Vagina (tissue), 2 donors: Measurements from ENCODE around the gene GNG7. TPM values are rescaled to one million over a fixed set of nuclear protein-coding genes. Genes with fewer than 3 reads are reported as not detected.

Experiments used
- DNase-seq, 2 donors: peaks; one replicate each; pipeline ENCODE4 v3.0.0-alpha.2; 2017; ENCODE audit errors: extremely low spot score in 2 of 2
- H3K27ac ChIP-seq: fragments of 200-600 bp; sonication (generic); one replicate; pipeline ENCODE4 v1.5.1; 2019
- H3K27me3 ChIP-seq: fragments of 200-600 bp; sonication (generic); one replicate; pipeline ENCODE4 v1.5.1; 2019
- H3K36me3 ChIP-seq, 2 donors: fragments of 200-600 bp; sonication (generic); one replicate each; pipeline ENCODE4 v1.5.1; 2017 to 2019
- H3K4me1 ChIP-seq: fragments of 200-600 bp; sonication (generic); one replicate; pipeline ENCODE4 v1.5.1; 2019
- H3K4me3 ChIP-seq, 2 donors: fragments of 200-600 bp; sonication (generic); 1 replicate in 1 of 2; 2 replicates in 1 of 2; pipeline ENCODE4 v1.5.1; 2016 to 2019
- H3K9me3 ChIP-seq: fragments of 200-600 bp; sonication (generic); one replicate; pipeline ENCODE4 v1.5.1; 2019
- POLR2A ChIP-seq, 2 donors: fragments of 450-650 bp; IDR thresholded peaks; one replicate each; pipeline ENCODE4 v1.6.1; 2017; ENCODE audit warnings: antibody characterized with exemption in 2 of 2, mild to moderate bottlenecking in 2 of 2, moderate library complexity in 2 of 2
- POLR2AphosphoS5 ChIP-seq, 2 donors: sonication (generic); formaldehyde crosslinking; IDR thresholded peaks; one replicate each; pipeline ENCODE4 v1.9.0; 2017; ENCODE audit warnings: antibody characterized with exemption in 2 of 2, mild to moderate bottlenecking in 2 of 2, low read depth in 1 of 2; ENCODE audit not compliant: insufficient read depth in 1 of 2
- intact Hi-C: fragments of 100-400 bp; cut with DNase I; formaldehyde crosslinking; loops from one replicate; pipeline ENCODE4 v1.15.1; 2023
- total RNA-seq: library from RNA; depleted of rRNA; stranded (reverse); fragments of >200 nt; gene quantifications from one replicate; pipeline ENCODE4 v1.2.3, GENCODE V29; 2016
- TF ChIP-seq, protein P1 (sequence below), 3 experiments: fragments of 450-650 bp in 2 of 3; fragments of 200-600 bp in 1 of 3; sonication (generic) in 1 of 3; IDR thresholded peaks; one replicate each; pipeline ENCODE4 v1.5.1; 2017 to 2019; ENCODE audit warnings: antibody characterized with exemption in 3 of 3, mild to moderate bottlenecking in 2 of 3, moderate library complexity in 2 of 3

Gene GNG7
- total RNA-seq, 1 donor from 2014 or later: 2.0 TPM

DNA sequence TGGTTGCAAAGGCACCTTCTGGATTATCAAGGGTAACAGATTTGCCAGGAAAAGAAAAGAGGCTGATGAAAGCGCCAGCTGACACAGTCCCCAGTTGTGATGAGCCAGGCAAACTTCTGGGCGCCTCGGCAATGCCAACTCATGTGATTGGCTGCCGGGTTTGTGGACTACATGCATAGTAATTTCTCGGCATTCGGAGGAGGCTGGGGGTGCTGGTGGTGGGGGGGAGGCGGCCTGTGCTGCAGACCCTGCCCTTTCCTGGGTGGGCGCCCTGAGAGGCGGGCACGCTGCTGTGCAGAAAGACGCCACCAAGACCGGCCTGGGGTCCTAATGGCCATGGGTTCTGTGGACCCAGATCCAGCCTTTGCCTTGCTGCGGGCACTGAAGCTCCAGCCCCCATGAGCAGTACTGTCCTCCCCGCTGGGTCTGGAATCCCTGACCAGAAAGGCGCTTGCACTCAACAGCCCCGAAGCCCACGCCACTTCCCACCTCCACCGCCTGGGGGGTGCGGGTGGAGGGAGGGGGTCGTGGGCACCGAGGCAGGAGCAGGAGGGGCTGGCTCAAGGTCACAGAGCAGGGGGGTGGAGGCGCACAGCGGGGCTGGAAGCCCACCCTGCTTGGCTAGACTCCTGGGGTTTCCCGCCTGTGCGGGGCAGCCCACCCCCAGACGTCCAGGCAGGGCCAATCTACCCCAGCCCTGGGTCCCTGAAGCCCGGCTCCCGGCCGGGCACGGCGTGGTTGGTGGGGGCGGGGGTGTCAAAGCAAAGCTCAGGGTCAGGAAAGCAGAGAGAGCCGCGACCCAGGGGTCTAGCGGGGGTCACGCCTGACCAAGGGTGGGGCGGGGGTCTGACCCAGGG, 17.7 kb upstream of the GNG7 start:
- peak overlapping the region; percentile 30 for H3K27ac ChIP-seq
- no peaks in the 10 kb centered on the region for H3K36me3 ChIP-seq
- peaks cover 37% of the 10 kb centered on the region for H3K4me1 ChIP-seq
- DNase-seq: no peak
- peaks cover 3% of the 10 kb centered on the region for H3K9me3 ChIP-seq
- peak overlapping the region; percentile 38 to 44 for H3K4me3 ChIP-seq
- no peaks in the 10 kb centered on the region for H3K27me3 ChIP-seq
- intact Hi-C loops: loop anchor here (5.0 kb wide), 1 partner anchor 53 kb away; no protein-coding TSS in a partner anchor
- TF ChIP-seq POLR2A (IDR thresholded peaks at IDR 0.05) (no peak), POLR2AphosphoS5 (IDR thresholded peaks at IDR 0.05; ENCODE audit: insufficient read depth in 1 of 2, low read depth in 1 of 2) (no peak)
- TF ChIP-seq, protein P1, sequence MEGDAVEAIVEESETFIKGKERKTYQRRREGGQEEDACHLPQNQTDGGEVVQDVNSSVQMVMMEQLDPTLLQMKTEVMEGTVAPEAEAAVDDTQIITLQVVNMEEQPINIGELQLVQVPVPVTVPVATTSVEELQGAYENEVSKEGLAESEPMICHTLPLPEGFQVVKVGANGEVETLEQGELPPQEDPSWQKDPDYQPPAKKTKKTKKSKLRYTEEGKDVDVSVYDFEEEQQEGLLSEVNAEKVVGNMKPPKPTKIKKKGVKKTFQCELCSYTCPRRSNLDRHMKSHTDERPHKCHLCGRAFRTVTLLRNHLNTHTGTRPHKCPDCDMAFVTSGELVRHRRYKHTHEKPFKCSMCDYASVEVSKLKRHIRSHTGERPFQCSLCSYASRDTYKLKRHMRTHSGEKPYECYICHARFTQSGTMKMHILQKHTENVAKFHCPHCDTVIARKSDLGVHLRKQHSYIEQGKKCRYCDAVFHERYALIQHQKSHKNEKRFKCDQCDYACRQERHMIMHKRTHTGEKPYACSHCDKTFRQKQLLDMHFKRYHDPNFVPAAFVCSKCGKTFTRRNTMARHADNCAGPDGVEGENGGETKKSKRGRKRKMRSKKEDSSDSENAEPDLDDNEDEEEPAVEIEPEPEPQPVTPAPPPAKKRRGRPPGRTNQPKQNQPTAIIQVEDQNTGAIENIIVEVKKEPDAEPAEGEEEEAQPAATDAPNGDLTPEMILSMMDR (IDR thresholded peaks at IDR 0.05): no peak

DNA sequence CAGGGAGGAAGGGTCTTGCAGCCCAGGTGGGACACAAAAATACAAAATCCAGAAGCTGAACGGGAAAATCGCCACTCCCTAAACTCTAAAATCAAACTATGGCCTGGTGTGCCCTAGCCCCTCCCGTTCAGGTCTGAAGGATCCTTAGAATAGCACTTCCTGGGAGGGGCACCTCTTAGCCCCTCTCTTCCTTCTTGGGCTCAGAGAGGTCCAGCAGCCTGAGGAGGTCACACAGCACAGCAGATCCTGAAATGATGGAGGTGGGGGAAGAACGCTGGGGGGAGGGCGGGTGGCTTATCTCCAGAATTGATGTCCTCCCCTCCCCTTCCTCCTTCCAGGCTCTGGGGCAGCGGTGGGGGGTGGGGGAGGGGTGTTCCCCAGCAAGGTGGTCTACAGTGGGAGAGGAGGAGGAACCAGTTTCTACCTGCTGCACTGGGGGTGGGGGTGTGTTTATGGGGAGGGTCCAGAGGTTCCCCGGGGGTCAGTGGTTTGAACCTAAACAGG, 16.8 kb upstream of the GNG7 start:
- no peak for DNase-seq
- Histone ChIP-seq H3K27me3 (no peaks in the 10 kb centered on the region), H3K9me3 (peaks cover 3% of the 10 kb centered on the region), H3K4me1 (peaks cover 37% of the 10 kb centered on the region), H3K36me3 (no peaks in the 10 kb centered on the region), H3K27ac (no peak overlapping the region), H3K4me3 (no peak overlapping the region)
- intact Hi-C loops: loop anchor here (5.0 kb wide), 1 partner anchor 52 kb away; no protein-coding TSS in a partner anchor
- TF ChIP-seq, protein P1 (IDR thresholded peaks at IDR 0.05): no peak
- TF ChIP-seq POLR2AphosphoS5 (IDR thresholded peaks at IDR 0.05; ENCODE audit: insufficient read depth in 1 of 2, low read depth in 1 of 2) (no peak), POLR2A (IDR thresholded peaks at IDR 0.05) (no peak)

DNA sequence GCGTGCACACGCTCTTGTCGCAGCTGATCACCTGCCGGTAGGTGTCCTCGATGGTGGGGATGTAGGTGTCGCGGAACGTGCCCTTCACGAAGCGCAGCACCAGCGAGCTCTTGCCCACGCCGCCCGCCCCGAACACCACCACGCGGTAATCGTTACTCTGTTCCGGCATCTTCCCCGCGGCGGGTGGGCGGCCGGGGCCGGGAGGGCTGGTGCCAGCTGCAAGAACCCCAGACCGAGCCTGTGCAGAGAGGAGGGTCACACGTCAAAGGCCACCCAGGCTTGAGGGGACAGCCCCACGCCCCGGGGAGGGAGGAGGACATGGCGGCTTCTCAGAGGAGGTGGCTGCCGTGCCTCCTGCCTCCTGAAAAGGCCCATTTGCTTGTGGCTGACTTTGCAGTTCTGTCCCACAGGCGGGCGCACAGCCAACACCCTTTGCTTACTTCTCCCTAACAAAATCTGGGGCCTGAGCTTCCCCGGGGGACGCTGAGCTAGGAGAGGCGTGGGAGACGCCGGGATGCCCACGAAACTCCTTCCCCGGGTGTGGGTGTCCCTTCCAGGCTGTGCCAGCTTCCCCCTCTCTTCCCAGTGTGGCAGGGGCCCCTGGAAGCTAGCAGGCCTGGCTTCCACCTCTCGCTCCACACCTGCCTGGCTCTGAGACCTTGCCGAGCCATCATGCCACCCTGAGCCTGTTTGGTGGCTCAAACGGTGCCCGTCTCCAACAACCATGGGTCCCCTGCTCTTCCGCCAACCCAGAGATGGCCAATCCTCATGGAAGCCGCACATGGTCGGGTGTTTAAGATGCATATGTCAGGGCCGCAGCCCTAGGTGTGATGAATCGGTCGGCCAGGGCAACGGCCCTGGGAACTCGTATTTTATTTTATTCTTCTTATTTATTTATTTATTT, 15.4 kb upstream of the GNG7 start:
- Histone ChIP-seq H3K27me3 (no peaks in the 10 kb centered on the region), H3K36me3 (no peaks in the 10 kb centered on the region), H3K27ac (no peak overlapping the region), H3K4me3 (no peak overlapping the region), H3K4me1 (peaks cover 25% of the 10 kb centered on the region), H3K9me3 (peaks cover 3% of the 10 kb centered on the region)
- DNase-seq: no peak
- intact Hi-C loops: loop anchor here (5.0 kb wide), 1 partner anchor 51 kb away; no protein-coding TSS in a partner anchor
- TF ChIP-seq, protein P1 (IDR thresholded peaks at IDR 0.05): no peak
- TF ChIP-seq POLR2AphosphoS5 (IDR thresholded peaks at IDR 0.05; ENCODE audit: insufficient read depth in 1 of 2, low read depth in 1 of 2): no peak
- no peak for TF ChIP-seq POLR2A (IDR thresholded peaks at IDR 0.05)

DNA sequence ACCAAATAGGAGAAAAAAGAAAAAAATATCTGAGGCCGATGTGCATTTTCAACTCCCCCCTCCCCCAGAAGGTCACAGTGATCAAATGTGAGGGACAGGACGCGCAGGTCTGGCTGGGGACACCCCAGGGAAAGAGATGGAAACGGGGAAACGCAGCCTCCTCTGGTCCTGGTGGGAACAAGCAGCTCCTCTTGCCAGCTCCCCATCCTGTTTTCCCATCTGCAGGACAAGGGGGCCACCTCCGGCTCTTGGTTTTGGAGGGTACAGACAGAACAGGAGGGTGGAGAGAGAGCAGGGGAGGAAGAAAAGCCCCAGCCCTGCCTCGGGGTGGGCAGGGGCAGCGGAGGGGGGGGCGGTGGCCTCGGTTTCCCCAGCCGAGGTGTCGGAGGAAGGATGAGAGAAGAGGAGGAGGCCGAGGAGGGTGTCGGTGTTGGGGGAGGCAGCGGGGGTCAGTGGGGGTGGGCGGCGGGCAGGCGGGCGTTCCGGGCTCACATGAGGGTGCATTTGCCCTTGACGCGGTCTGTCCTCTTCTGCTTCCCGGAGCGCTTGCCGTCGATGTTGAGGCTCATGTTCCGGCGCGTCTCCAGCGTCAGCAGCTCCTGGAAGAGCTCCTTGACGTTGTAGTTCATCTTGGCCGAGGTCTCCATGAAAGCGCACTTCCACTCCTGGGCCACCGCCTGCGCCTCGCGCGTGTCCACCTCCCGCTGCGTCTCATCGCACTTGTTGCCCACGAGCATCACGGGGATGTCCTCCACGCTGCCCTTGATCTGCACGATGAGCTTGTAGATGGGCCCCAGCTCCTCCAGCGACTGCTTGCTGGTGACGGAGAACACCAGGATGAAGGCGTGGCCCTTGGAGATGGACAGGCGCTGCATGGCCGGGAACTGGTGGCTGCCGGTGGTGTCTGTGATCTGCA, 14.5 kb upstream of the GNG7 start:
- Histone ChIP-seq H3K4me3 (no peak overlapping the region), H3K4me1 (peaks cover 16% of the 10 kb centered on the region), H3K36me3 (no peaks in the 10 kb centered on the region), H3K27ac (no peak overlapping the region), H3K27me3 (no peaks in the 10 kb centered on the region), H3K9me3 (peaks cover 3% of the 10 kb centered on the region)
- TF ChIP-seq POLR2AphosphoS5 (IDR thresholded peaks at IDR 0.05; ENCODE audit: insufficient read depth in 1 of 2, low read depth in 1 of 2): no peak
- no peak for TF ChIP-seq POLR2A (IDR thresholded peaks at IDR 0.05)
- TF ChIP-seq, protein P1 (IDR thresholded peaks at IDR 0.05): no peak
- intact Hi-C loops: loop anchor here (5.0 kb wide), 1 partner anchor 50 kb away; no protein-coding TSS in a partner anchor
- DNase-seq: no peak
